SU-DHL-6 (cell line): ENCODE results near the gene TAF11L13.
A peak's percentile ranks its signal among the peaks of the same experiment; 100 is the strongest.

ENCODE experiments used
- H2AFZ ChIP-seq: fragments of 200-600 bp; sonication (generic); 2 replicates; pipeline ENCODE4 v1.6.1; 2014; ENCODE audit warnings: low read depth, mild to moderate bottlenecking, moderate library complexity, mixed read lengths, antibody characterized with exemption, low read length; ENCODE audit not compliant: severe bottlenecking
- H3F3A ChIP-seq: fragments of 200-600 bp; shearing (Covaris generic); 2 replicates; pipeline ENCODE4 v1.6.0; 2016; ENCODE audit warnings: antibody characterized with exemption, mild to moderate bottlenecking; ENCODE audit not compliant: insufficient read depth
- H3K27ac ChIP-seq: fragments of 200-600 bp; sonication (generic); 2 replicates; pipeline ENCODE4 v1.5.1; 2016; ENCODE audit warnings: low read depth, mild to moderate bottlenecking, low read length, moderate library complexity, mixed read lengths
- H3K27me3 ChIP-seq: fragments of 200-600 bp; sonication (generic), shearing (Covaris generic); 2 replicates; pipeline ENCODE4 v1.6.0; 2014; ENCODE audit warnings: mild to moderate bottlenecking, low read length
- H3K36me3 ChIP-seq: fragments of 200-600 bp; sonication (generic); 2 replicates; pipeline ENCODE4 v1.6.1; 2014; ENCODE audit warnings: mild to moderate bottlenecking, low read length, mixed read lengths
- H3K4me2 ChIP-seq: fragments of 300-600, 200-600 bp; shearing (Covaris generic), sonication (generic); 2 replicates; pipeline ENCODE4 v1.6.0; 2014; ENCODE audit warnings: low read length, low read depth, mild to moderate bottlenecking; ENCODE audit not compliant: poor library complexity, severe bottlenecking
- H3K4me3 ChIP-seq: fragments of 200-600 bp; sonication (generic); 2 replicates; pipeline ENCODE4 v1.5.1; 2014; ENCODE audit warnings: antibody characterized with exemption, low read length, mild to moderate bottlenecking, mixed read lengths; ENCODE audit not compliant: insufficient read depth, poor library complexity, severe bottlenecking
- H3K79me2 ChIP-seq: fragments of 200-600 bp; sonication (generic); 2 replicates; pipeline ENCODE4 v1.6.1; 2014; ENCODE audit warnings: mild to moderate bottlenecking, low read length, moderate library complexity; ENCODE audit not compliant: insufficient read depth
- H3K9ac ChIP-seq: fragments of 200-600 bp; sonication (generic); 2 replicates; pipeline ENCODE4 v1.7.0; 2014; ENCODE audit warnings: mild to moderate bottlenecking, low read length
- H3K9me2 ChIP-seq: fragments of 200-600 bp; sonication (generic); replicated peaks from 2 replicates; pipeline ENCODE4 v1.6.1; 2014; ENCODE audit warnings: low read length; ENCODE audit not compliant: insufficient read depth
- H3K9me3 ChIP-seq: fragments of 200-600 bp; sonication (generic); 2 replicates; pipeline ENCODE4 v1.6.1; 2014; ENCODE audit warnings: low read length, mixed read lengths; ENCODE audit not compliant: insufficient read depth
- H4K20me1 ChIP-seq: fragments of 200-600 bp; sonication (generic); 2 replicates; pipeline ENCODE4 v1.6.1; 2014; ENCODE audit warnings: low read depth, mild to moderate bottlenecking, antibody characterized with exemption, low read length, moderate library complexity, mixed read lengths
- EZH2phosphoT487 ChIP-seq: fragments of 200-600 bp; sonication (generic), shearing (Covaris generic); conservative IDR thresholded peaks from 2 replicates; pipeline ENCODE4 v1.6.1; 2018; ENCODE audit warnings: mild to moderate bottlenecking, antibody characterized with exemption, low read length, moderate library complexity, mixed read lengths
- TF ChIP-seq, protein P1 (sequence below): fragments of 200-600 bp; sonication (generic); IDR thresholded peaks from one replicate; pipeline ENCODE4 v1.5.1; 2017; ENCODE audit warnings: antibody characterized with exemption, mild to moderate bottlenecking, low read length, moderate library complexity; ENCODE audit not compliant: insufficient read depth, poor library complexity, severe bottlenecking

Gene TAF11L13

DNA sequence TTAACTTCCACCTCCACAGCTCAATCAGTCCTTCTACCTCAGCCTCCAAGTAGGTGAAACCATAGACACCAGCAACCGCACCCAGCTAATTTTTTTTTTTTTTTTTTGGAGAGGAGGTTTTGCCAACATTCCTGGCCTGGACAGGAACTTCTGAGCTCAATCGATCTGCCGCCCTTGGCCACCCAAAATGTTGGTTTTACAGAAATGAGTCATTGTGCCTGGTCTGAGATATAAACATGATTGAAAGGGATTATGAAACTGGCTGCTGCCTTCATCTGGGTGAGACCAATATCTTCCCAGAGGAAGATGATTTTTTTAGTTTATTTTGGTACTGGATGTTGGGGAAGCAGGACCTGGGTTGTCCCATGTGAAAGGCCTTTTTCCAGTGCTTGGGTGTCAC, 12.5 kb upstream of the TAF11L13 start:
- Histone ChIP-seq H3K9ac (no peak overlapping the region), H3K4me3 (no peak overlapping the region), H4K20me1 (no peaks in the 10 kb centered on the region), H2AFZ (no peak overlapping the region), H3K36me3 (no peaks in the 10 kb centered on the region), H3K27me3 (no peaks in the 10 kb centered on the region), H3K9me3 (no peaks in the 10 kb centered on the region), H3K27ac (no peak overlapping the region), H3K9me2 (no peaks in the 10 kb centered on the region), H3K79me2 (no peaks in the 10 kb centered on the region), H3K4me2 (no peak overlapping the region), H3F3A (no peaks in the 10 kb centered on the region)
- TF ChIP-seq, protein P1, sequence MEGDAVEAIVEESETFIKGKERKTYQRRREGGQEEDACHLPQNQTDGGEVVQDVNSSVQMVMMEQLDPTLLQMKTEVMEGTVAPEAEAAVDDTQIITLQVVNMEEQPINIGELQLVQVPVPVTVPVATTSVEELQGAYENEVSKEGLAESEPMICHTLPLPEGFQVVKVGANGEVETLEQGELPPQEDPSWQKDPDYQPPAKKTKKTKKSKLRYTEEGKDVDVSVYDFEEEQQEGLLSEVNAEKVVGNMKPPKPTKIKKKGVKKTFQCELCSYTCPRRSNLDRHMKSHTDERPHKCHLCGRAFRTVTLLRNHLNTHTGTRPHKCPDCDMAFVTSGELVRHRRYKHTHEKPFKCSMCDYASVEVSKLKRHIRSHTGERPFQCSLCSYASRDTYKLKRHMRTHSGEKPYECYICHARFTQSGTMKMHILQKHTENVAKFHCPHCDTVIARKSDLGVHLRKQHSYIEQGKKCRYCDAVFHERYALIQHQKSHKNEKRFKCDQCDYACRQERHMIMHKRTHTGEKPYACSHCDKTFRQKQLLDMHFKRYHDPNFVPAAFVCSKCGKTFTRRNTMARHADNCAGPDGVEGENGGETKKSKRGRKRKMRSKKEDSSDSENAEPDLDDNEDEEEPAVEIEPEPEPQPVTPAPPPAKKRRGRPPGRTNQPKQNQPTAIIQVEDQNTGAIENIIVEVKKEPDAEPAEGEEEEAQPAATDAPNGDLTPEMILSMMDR = no peak
- TF ChIP-seq EZH2phosphoT487 = no peak

DNA sequence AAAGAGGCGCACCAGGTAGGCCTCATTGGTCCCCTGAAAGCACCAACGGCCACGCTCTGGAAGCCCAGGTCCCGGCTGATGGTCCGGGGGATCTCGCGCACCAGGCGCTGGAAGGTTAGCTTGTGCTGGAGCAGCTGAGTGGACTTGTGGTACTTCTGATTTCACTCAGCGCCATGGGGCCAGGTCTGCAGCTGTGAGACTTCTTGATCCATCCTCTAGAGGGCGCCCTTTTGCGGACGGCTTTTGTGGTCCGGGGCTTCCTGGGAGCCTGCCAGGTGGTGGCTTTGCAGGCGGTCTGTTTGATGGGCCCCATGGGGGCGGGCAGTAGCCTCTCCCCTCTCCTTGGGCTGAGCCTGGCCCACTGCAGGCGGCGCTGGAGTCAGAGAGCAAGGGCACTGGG, 11.3 kb upstream of the TAF11L13 start:
- no peaks in the 10 kb centered on the region for H3K9me2 ChIP-seq
- no peaks in the 10 kb centered on the region for H3F3A ChIP-seq
- no peaks in the 10 kb centered on the region for H3K36me3 ChIP-seq
- no peak overlapping the region for H3K4me2 ChIP-seq
- no peak overlapping the region for H3K4me3 ChIP-seq
- H3K27me3 ChIP-seq = no peaks in the 10 kb centered on the region
- no peaks in the 10 kb centered on the region for H4K20me1 ChIP-seq
- TF ChIP-seq, protein P1 = peak; percentile 32
- TF ChIP-seq EZH2phosphoT487 = no peak
- no peaks in the 10 kb centered on the region for H3K9me3 ChIP-seq
- no peak overlapping the region for H3K9ac ChIP-seq
- H3K27ac ChIP-seq = no peak overlapping the region
- no peak overlapping the region for H2AFZ ChIP-seq
- H3K79me2 ChIP-seq = no peaks in the 10 kb centered on the region

DNA sequence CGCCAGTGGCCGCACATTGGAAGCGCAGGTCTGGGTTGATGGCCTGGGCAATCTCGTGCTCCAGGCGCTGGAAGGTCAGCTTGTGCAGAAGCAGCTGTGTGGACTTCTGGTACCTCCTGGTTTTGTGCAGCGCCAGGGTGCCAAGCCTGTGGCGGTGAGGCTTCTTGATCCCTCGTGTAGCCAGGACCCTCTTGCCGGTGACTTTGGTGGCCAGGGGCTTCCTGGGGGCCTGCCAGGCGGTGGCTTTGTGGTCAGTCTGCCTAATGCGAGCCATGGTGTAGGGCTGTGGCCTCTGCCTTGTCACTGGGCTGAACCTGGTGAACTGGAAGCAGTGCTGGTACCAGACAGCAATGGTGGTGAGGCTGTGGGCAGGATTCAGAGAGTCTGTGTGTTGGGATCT, 6.2 kb upstream of the TAF11L13 start:
- no peaks in the 10 kb centered on the region for H3F3A ChIP-seq
- no peak for TF ChIP-seq EZH2phosphoT487
- TF ChIP-seq, protein P1 = no peak
- no peak overlapping the region for H3K27ac ChIP-seq
- no peaks in the 10 kb centered on the region for H3K9me3 ChIP-seq
- no peak overlapping the region for H2AFZ ChIP-seq
- H3K4me3 ChIP-seq = no peak overlapping the region
- no peaks in the 10 kb centered on the region for H3K27me3 ChIP-seq
- H4K20me1 ChIP-seq = no peaks in the 10 kb centered on the region
- no peaks in the 10 kb centered on the region for H3K9me2 ChIP-seq
- no peaks in the 10 kb centered on the region for H3K36me3 ChIP-seq
- H3K9ac ChIP-seq = no peak overlapping the region
- H3K4me2 ChIP-seq = no peak overlapping the region
- no peaks in the 10 kb centered on the region for H3K79me2 ChIP-seq
